Measurements from ENCODE around the gene CYP4X1.
"Not testable (repeated sequence)": the region's sequence is repeated elsewhere in the genome, so short reads cannot be mapped to it uniquely, and the experiment has no call there.

- TF ChIP-seq, protein P1, sequence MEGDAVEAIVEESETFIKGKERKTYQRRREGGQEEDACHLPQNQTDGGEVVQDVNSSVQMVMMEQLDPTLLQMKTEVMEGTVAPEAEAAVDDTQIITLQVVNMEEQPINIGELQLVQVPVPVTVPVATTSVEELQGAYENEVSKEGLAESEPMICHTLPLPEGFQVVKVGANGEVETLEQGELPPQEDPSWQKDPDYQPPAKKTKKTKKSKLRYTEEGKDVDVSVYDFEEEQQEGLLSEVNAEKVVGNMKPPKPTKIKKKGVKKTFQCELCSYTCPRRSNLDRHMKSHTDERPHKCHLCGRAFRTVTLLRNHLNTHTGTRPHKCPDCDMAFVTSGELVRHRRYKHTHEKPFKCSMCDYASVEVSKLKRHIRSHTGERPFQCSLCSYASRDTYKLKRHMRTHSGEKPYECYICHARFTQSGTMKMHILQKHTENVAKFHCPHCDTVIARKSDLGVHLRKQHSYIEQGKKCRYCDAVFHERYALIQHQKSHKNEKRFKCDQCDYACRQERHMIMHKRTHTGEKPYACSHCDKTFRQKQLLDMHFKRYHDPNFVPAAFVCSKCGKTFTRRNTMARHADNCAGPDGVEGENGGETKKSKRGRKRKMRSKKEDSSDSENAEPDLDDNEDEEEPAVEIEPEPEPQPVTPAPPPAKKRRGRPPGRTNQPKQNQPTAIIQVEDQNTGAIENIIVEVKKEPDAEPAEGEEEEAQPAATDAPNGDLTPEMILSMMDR (conservative IDR thresholded peaks at IDR 0.05; ENCODE audit: low read depth, low read length), result not testable (repeated sequence)
- not testable (repeated sequence) for TF ChIP-seq EZH2 (IDR thresholded peaks at IDR 0.05; ENCODE audit: borderline replicate concordance, low read depth, low read length, poor library complexity, severe bottlenecking)
Measured at GRCh38 chr1:47006437-47006836, 17.0 kb upstream of the CYP4X1 start.

Measured in A673 (cell line).